Measurements from ENCODE around the gene KCNF1.

Gene KCNF1

GRCh38 chr2:10865841-10866240 lies 45.9 kb upstream of the KCNF1 start:
- H3K4me3 ChIP-seq (ENCODE audit: low read depth, low read length): no peak overlapping the region
- TF ChIP-seq CTCF (IDR thresholded peaks at IDR 0.05; ENCODE audit: low read depth, low read length): no peak

GRCh38 chr2:10867692-10868420 lies 43.9 kb upstream of the KCNF1 start:
- no peak for TF ChIP-seq CTCF (IDR thresholded peaks at IDR 0.05; ENCODE audit: low read depth, low read length)
- no peak overlapping the region for H3K4me3 ChIP-seq (ENCODE audit: low read depth, low read length)

GRCh38 chr2:10868465-10869314 lies 43.0 kb upstream of the KCNF1 start:
- TF ChIP-seq CTCF (IDR thresholded peaks at IDR 0.05; ENCODE audit: low read depth, low read length): no peak
- H3K4me3 ChIP-seq (ENCODE audit: low read depth, low read length): no peak overlapping the region

GRCh38 chr2:10871978-10872377 lies 39.8 kb upstream of the KCNF1 start:
- H3K4me3 ChIP-seq (ENCODE audit: low read depth, low read length): no peak overlapping the region
- no peak for TF ChIP-seq CTCF (IDR thresholded peaks at IDR 0.05; ENCODE audit: low read depth, low read length)

- TF ChIP-seq CTCF (IDR thresholded peaks at IDR 0.05; ENCODE audit: low read depth, low read length): no peak
These were observed 38.6 kb upstream of the KCNF1 start for GRCh38 chr2:10873171-10873570.

GRCh38 chr2:10873790-10874437 lies 37.8 kb upstream of the KCNF1 start:
- no peak overlapping the region for H3K4me3 ChIP-seq (ENCODE audit: low read depth, low read length)
- no peak for TF ChIP-seq CTCF (IDR thresholded peaks at IDR 0.05; ENCODE audit: low read depth, low read length)

More at GRCh38 chr2:10873171-10873570, 38.6 kb upstream of the KCNF1 start:
- H3K4me3 ChIP-seq (ENCODE audit: low read depth, low read length): no peak overlapping the region
